DND-41 (cell line): Measurements from ENCODE around the gene PLCG1.

ENCODE experiments used
- ATAC-seq: fragments of 200-7000 bp; cut with Tn5 transposase; 3 replicates; pipeline ENCODE4 v1.9.1; 2021; ENCODE audit warnings: low read depth; ENCODE audit not compliant: insufficient read depth
- DNase-seq: peaks from one replicate; pipeline ENCODE4 v3.0.0-alpha.2; 2020
- H2AFZ ChIP-seq: 2 replicates; pipeline ENCODE4 v1.6.0; 2012; ENCODE audit warnings: low read depth, low read length
- H3K27ac ChIP-seq: 2 replicates; pipeline ENCODE4 v1.5.1; 2012; ENCODE audit warnings: low read length, inconsistent platforms
- H3K27me3 ChIP-seq: fragments of 200-600 bp; sonication (generic); 2 replicates; pipeline ENCODE4 v1.6.0; 2012; ENCODE audit warnings: low read length, mild to moderate bottlenecking, inconsistent platforms; ENCODE audit not compliant: insufficient read depth, poor library complexity
- H3K36me3 ChIP-seq: 2 replicates; pipeline ENCODE4 v1.5.1; 2012; ENCODE audit warnings: low read length, inconsistent platforms; ENCODE audit not compliant: insufficient read depth
- H3K4me1 ChIP-seq: 2 replicates; pipeline ENCODE4 v1.5.1; 2012; ENCODE audit warnings: mild to moderate bottlenecking, low read length; ENCODE audit not compliant: insufficient read depth
- H3K4me2 ChIP-seq: 2 replicates; pipeline ENCODE4 v1.6.0; 2012; ENCODE audit warnings: mild to moderate bottlenecking, moderate library complexity, low read length, inconsistent platforms; ENCODE audit not compliant: insufficient read depth
- H3K4me3 ChIP-seq, 2 experiments: fragments of 200-600 bp in 1 of 2; shearing (Covaris generic) in 1 of 2; 2 replicates each; pipeline ENCODE4 v1.5.1; 2012 to 2016; ENCODE audit warnings: inconsistent platforms in 2 of 2, low read length in 2 of 2, mild to moderate bottlenecking in 2 of 2, low read depth in 1 of 2, moderate library complexity in 1 of 2
- H3K79me2 ChIP-seq: 2 replicates; pipeline ENCODE4 v1.6.0; 2012; ENCODE audit warnings: low read length, inconsistent platforms; ENCODE audit not compliant: insufficient read depth
- H3K9ac ChIP-seq: 2 replicates; pipeline ENCODE4 v1.6.0; 2012; ENCODE audit warnings: low read depth, mild to moderate bottlenecking, inconsistent platforms, low read length, moderate library complexity
- H3K9me3 ChIP-seq: 2 replicates; pipeline ENCODE4 v1.5.1; 2012; ENCODE audit warnings: low read length, moderate library complexity, mild to moderate bottlenecking, inconsistent platforms; ENCODE audit not compliant: insufficient read depth, severe bottlenecking
- H4K20me1 ChIP-seq: 2 replicates; pipeline ENCODE4 v1.6.0; 2012; ENCODE audit warnings: low read length; ENCODE audit not compliant: insufficient read depth
- CTCF ChIP-seq: IDR thresholded peaks from 2 replicates; pipeline ENCODE4 v1.5.1; 2012; ENCODE audit warnings: borderline replicate concordance, low read length, moderate library complexity, mild to moderate bottlenecking; ENCODE audit not compliant: poor library complexity, severe bottlenecking; ENCODE audit errors: extremely low read depth
- EZH2 ChIP-seq: IDR thresholded peaks from 3 replicates; pipeline ENCODE4 v1.6.1; 2012; ENCODE audit warnings: borderline replicate concordance, low read depth, mild to moderate bottlenecking, moderate library complexity, low read length, inconsistent platforms; ENCODE audit not compliant: severe bottlenecking

The PLCG1 gene

GRCh38 chr20:41217422-41217821 lies 80.1 kb downstream of the PLCG1 start:
- no peaks in the 10 kb centered on the region for H3K27me3 ChIP-seq
- ATAC-seq = no peak
- H3K79me2 ChIP-seq = no peaks in the 10 kb centered on the region
- H3K9me3 ChIP-seq = no peaks in the 10 kb centered on the region
- no peaks in the 10 kb centered on the region for H3K4me1 ChIP-seq
- no peaks in the 10 kb centered on the region for H4K20me1 ChIP-seq
- no peak overlapping the region for H3K27ac ChIP-seq
- H2AFZ ChIP-seq = no peak overlapping the region
- no peak overlapping the region for H3K4me3 ChIP-seq
- no peaks in the 10 kb centered on the region for H3K36me3 ChIP-seq
- DNase-seq = no peak
- no peak overlapping the region for H3K4me2 ChIP-seq
- TF ChIP-seq CTCF (no peak), EZH2 (no peak)
- no peak overlapping the region for H3K9ac ChIP-seq

- Histone ChIP-seq H3K79me2 (no peaks in the 10 kb centered on the region), H3K4me3 (no peak overlapping the region), H3K4me1 (no peaks in the 10 kb centered on the region), H3K27ac (no peak overlapping the region), H3K27me3 (no peaks in the 10 kb centered on the region), H3K9ac (no peak overlapping the region), H3K36me3 (no peaks in the 10 kb centered on the region), H4K20me1 (no peaks in the 10 kb centered on the region), H2AFZ (no peak overlapping the region), H3K9me3 (no peaks in the 10 kb centered on the region), H3K4me2 (no peak overlapping the region)
- ATAC-seq (no peak), DNase-seq (no peak)
- TF ChIP-seq EZH2 (no peak), CTCF (no peak)
These were observed 81.1 kb downstream of the PLCG1 start for GRCh38 chr20:41218466-41218865.

- no peak for DNase-seq
- Histone ChIP-seq H3K4me3 (no peak overlapping the region), H3K9ac (no peak overlapping the region), H3K9me3 (no peaks in the 10 kb centered on the region), H3K36me3 (no peaks in the 10 kb centered on the region), H3K27ac (no peak overlapping the region), H2AFZ (no peak overlapping the region), H4K20me1 (no peaks in the 10 kb centered on the region), H3K4me2 (no peak overlapping the region), H3K27me3 (no peaks in the 10 kb centered on the region), H3K79me2 (no peaks in the 10 kb centered on the region), H3K4me1 (no peaks in the 10 kb centered on the region)
- no peak for ATAC-seq
- TF ChIP-seq EZH2 (no peak), CTCF (no peak)
These were observed 82.5 kb downstream of the PLCG1 start for GRCh38 chr20:41219824-41220223.
